Measurements from ENCODE around the gene REELD1. TPM values are rescaled to one million over a fixed set of nuclear protein-coding genes. Genes with fewer than 3 reads are reported as not detected.
A peak's percentile ranks its signal among the peaks of the same experiment; 100 is the strongest.

REELD1 gene
- total and polyA plus RNA-seq, 2 donors (not counting 3 experiments of a cell fraction or from before 2014, with no cell fraction given) = not detected

DNA sequence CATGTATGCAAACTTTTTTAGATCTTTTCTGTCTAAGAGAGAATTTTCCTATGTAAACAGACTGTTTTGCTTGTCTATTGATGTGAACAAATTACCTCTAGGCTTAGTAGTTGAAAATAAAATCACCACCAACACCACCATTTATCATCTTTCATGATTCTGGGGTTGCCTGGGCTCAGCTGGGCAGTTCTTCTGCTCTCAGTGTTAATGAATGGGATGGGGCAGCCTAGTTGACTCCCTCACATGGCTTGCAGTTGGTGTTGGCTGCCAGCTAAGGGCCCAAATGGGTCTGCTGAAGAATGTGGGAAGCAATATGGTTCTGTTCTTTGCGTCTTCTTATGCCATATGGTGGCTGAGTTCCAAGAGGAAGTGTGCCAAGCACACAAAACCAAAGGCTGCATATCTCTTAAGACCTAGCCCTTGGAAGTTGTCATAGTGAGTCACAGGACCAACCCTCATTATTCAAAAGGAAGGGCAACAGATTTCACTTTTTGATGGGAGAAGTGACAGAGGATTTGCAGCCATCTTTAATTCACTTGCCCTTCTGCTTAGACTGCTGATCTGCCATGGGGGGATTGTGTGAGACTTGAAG is 17.9 kb downstream of the REELD1 start:
- peaks cover 3% of the 10 kb centered on the region in 2 experiments for H3K27me3 ChIP-seq (ENCODE audit: control insufficient read depth in 2 of 2, insufficient read depth in 2 of 2, low read length in 2 of 2)
- H3K9me3 ChIP-seq (replicated peaks; ENCODE audit: control insufficient read depth, insufficient read depth, low read length) = no peaks in the 10 kb centered on the region
- H3K79me2 ChIP-seq (ENCODE audit: control insufficient read depth, insufficient read depth, low read length) = no peaks in the 10 kb centered on the region
- dilution Hi-C loops (cut with MboI; ENCODE audit: extremely low pct_ligation_motif_present, low sequenced_read_pairs) (no loop called here), intact Hi-C loops (cut with micrococcal nuclease) (no loop called here)
- no peaks in the 10 kb centered on the region for H3K4me1 ChIP-seq (ENCODE audit: control insufficient read depth, extremely low read depth, insufficient read depth, low read length)
- BruUV-seq (replicated peaks) = no TSS peak
- H3K4me3 ChIP-seq (replicated peaks in 1 of 3; ENCODE audit: insufficient read depth in 1 of 3, low read depth in 1 of 3, low read length in 3 of 3) = no peak overlapping the region
- no peaks in the 10 kb centered on the region for H3K9me1 ChIP-seq (replicated peaks; ENCODE audit: control insufficient read depth, extremely low read depth, insufficient read depth, low read length)
- H3K4me2 ChIP-seq (ENCODE audit: insufficient read depth, low read length) = no peak overlapping the region
- DNase-seq (ENCODE audit: low read depth, low spot score) (no peak), FAIRE-seq (no peak)
- no peak overlapping the region for H3K9ac ChIP-seq (replicated peaks; ENCODE audit: extremely low read depth, insufficient read depth, low read length)
- H3K36me3 ChIP-seq (ENCODE audit: control insufficient read depth in 2 of 2, extremely low read depth in 1 of 2, insufficient read depth in 2 of 2, low read length in 2 of 2) = no peaks in the 10 kb centered on the region
- ChIA-PET CTCF (interaction anchor here (0.7 to 1.6 kb wide), 2 partner anchors 759 to 865 kb away, joined by 4 to 6 read pairs; no protein-coding TSS in a partner anchor), POLR2A (no interaction called here)
- H2AFZ ChIP-seq (ENCODE audit: low read depth, low read length) = no peak overlapping the region
- H3K27ac ChIP-seq (ENCODE audit: insufficient read depth, low read depth, low read length) = no peak overlapping the region
- TF ChIP-seq, protein P1, sequence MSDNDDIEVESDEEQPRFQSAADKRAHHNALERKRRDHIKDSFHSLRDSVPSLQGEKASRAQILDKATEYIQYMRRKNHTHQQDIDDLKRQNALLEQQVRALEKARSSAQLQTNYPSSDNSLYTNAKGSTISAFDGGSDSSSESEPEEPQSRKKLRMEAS (IDR thresholded peaks at IDR 0.05; ENCODE audit: insufficient read depth, insufficient read length) = no peak
- TF ChIP-seq MYC (IDR thresholded peaks at IDR 0.05; ENCODE audit: low read depth, low read length) (no peak), GATA2 (IDR thresholded peaks at IDR 0.05; ENCODE audit: insufficient read depth, insufficient read length, low read depth, low read length) (peak; percentile 57), JUN (IDR thresholded peaks at IDR 0.05; ENCODE audit: borderline replicate concordance, insufficient read depth, insufficient read length, low read depth) (no peak), EZH2 (IDR thresholded peaks at IDR 0.05; ENCODE audit: borderline replicate concordance, low read depth, low read length, severe bottlenecking) (no peak), FOS (IDR thresholded peaks at IDR 0.05; ENCODE audit: borderline replicate concordance, insufficient read depth, low read length) (peak; percentile 16), POLR2AphosphoS5 (IDR thresholded peaks at IDR 0.05; ENCODE audit: insufficient read depth, low read depth, low read length) (no peak), POLR2A (IDR thresholded peaks at IDR 0.05; ENCODE audit: low read depth, low read length) (no peak)
- TF ChIP-seq, protein P2, sequence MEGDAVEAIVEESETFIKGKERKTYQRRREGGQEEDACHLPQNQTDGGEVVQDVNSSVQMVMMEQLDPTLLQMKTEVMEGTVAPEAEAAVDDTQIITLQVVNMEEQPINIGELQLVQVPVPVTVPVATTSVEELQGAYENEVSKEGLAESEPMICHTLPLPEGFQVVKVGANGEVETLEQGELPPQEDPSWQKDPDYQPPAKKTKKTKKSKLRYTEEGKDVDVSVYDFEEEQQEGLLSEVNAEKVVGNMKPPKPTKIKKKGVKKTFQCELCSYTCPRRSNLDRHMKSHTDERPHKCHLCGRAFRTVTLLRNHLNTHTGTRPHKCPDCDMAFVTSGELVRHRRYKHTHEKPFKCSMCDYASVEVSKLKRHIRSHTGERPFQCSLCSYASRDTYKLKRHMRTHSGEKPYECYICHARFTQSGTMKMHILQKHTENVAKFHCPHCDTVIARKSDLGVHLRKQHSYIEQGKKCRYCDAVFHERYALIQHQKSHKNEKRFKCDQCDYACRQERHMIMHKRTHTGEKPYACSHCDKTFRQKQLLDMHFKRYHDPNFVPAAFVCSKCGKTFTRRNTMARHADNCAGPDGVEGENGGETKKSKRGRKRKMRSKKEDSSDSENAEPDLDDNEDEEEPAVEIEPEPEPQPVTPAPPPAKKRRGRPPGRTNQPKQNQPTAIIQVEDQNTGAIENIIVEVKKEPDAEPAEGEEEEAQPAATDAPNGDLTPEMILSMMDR (IDR thresholded peaks at IDR 0.05; ENCODE audit: extremely low read depth in 1 of 2, insufficient read depth in 1 of 2, low read depth in 1 of 2, low read length in 2 of 2) = no peak
- no peaks in the 10 kb centered on the region for H4K20me1 ChIP-seq (replicated peaks; ENCODE audit: control insufficient read depth, extremely low read depth, insufficient read depth, low read length)

All from endothelial cell of umbilical vein (primary cell).